GM12801 (cell line): ENCODE results near the gene SCTR.

Source experiments
- CTCF ChIP-seq: IDR thresholded peaks from one replicate; pipeline ENCODE4 v1.5.1; 2011; ENCODE audit warnings: control low read depth; ENCODE audit not compliant: insufficient read length; ENCODE audit errors: extremely low read depth

Gene SCTR

GRCh38 chr2:119463136-119463535 lies 61.1 kb downstream of the SCTR start:
- no peak for TF ChIP-seq CTCF

- no peak for TF ChIP-seq CTCF
Observed at GRCh38 chr2:119462574-119462973, 61.7 kb downstream of the SCTR start.

- no peak for TF ChIP-seq CTCF
Observed at GRCh38 chr2:119461811-119462210, 62.5 kb downstream of the SCTR start.

GRCh38 chr2:119460076-119460475 lies 64.2 kb downstream of the SCTR start:
- no peak for TF ChIP-seq CTCF

GRCh38 chr2:119455066-119455718 lies 69.1 kb downstream of the SCTR start:
- no peak for TF ChIP-seq CTCF

- no peak for TF ChIP-seq CTCF
Observed at GRCh38 chr2:119453972-119454593, 70.2 kb downstream of the SCTR start.

GRCh38 chr2:119451336-119452050 lies 72.8 kb downstream of the SCTR start:
- TF ChIP-seq CTCF: no peak
